Breast epithelium (tissue), 3 donors: ENCODE data around the gene LFNG.

ENCODE experiments used
- CTCF ChIP-seq, 3 donors: fragments of 450-650 bp; IDR thresholded peaks; one replicate each; pipeline ENCODE4 v1.5.1; 2016 to 2017; ENCODE audit warnings: antibody characterized with exemption in 3 of 3, mild to moderate bottlenecking in 3 of 3, moderate library complexity in 3 of 3
- POLR2A ChIP-seq: fragments of 450-650 bp; IDR thresholded peaks from one replicate; pipeline ENCODE4 v1.6.1; 2016; ENCODE audit warnings: antibody characterized with exemption, mild to moderate bottlenecking, moderate library complexity
- POLR2AphosphoS5 ChIP-seq, 3 donors: sonication (generic); formaldehyde crosslinking; IDR thresholded peaks; one replicate each; pipeline ENCODE4 v1.6.1; 2017; ENCODE audit warnings: antibody characterized with exemption in 3 of 3

GRCh38 chr7:2529161-2530070 lies 9.8 kb downstream of the LFNG start:
- TF ChIP-seq CTCF (IDR thresholded peaks at IDR 0.05) (no peak), POLR2AphosphoS5 (IDR thresholded peaks at IDR 0.05) (no peak), POLR2A (no peak)
